ENCODE results near the gene PSTPIP2. TPM values are rescaled to one million over a fixed set of nuclear protein-coding genes. Genes with fewer than 3 reads are reported as not detected.
A peak's percentile ranks its signal among the peaks of the same experiment; 100 is the strongest.

Gene PSTPIP2
- total and polyA plus RNA-seq, 2 of the 13 experiments (the other 11 are each of a cell fraction or from before 2014, with no cell fraction given) = 0.25 to 0.27 TPM

DNA sequence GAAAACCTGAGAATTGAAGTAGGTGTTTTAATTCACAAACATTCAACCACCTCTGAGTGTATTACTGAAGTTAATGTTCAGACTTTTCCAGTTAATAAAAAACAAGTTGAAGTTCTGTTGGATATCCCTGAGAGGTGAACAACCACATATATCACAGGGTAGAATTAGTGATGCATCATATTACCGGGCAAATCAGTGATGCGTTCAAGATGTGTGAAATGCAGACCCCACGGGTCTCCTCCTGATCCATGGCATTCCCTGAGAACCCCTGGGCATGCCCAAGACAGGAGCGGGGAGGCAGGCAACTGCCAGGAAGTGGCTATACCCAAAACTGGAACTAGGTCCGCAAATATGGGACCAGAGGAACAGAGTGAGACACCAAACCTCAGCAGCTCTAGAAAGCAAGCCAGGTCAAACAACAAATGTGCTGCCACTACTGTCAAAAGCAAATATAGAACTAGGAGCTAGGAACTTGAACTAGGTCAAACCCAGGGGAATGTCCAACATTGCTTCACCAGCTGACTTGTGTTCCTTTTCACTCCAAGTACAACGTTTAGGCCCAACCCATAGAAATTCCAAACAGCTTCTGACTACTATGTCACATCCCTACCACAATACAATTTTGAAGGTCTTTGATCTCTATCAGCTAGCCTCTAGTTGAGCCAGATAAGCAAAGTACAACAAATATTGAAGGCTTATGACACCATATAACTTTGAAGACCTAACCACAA lies 20.2 kb downstream of the PSTPIP2 start (continued):
- TF ChIP-seq, protein P1, sequence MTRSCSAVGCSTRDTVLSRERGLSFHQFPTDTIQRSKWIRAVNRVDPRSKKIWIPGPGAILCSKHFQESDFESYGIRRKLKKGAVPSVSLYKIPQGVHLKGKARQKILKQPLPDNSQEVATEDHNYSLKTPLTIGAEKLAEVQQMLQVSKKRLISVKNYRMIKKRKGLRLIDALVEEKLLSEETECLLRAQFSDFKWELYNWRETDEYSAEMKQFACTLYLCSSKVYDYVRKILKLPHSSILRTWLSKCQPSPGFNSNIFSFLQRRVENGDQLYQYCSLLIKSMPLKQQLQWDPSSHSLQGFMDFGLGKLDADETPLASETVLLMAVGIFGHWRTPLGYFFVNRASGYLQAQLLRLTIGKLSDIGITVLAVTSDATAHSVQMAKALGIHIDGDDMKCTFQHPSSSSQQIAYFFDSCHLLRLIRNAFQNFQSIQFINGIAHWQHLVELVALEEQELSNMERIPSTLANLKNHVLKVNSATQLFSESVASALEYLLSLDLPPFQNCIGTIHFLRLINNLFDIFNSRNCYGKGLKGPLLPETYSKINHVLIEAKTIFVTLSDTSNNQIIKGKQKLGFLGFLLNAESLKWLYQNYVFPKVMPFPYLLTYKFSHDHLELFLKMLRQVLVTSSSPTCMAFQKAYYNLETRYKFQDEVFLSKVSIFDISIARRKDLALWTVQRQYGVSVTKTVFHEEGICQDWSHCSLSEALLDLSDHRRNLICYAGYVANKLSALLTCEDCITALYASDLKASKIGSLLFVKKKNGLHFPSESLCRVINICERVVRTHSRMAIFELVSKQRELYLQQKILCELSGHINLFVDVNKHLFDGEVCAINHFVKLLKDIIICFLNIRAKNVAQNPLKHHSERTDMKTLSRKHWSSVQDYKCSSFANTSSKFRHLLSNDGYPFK (CRISPR knock-in tag; IDR thresholded peaks at IDR 0.05; ENCODE audit: borderline replicate concordance) = no peak
- TF ChIP-seq MAFF (IDR thresholded peaks at IDR 0.05; ENCODE audit: low read depth, low read length) (0 out of 2 replicates have a peak, but pooled peaks have one; percentile 2), MATR3 (CRISPR knock-in tag; IDR thresholded peaks at IDR 0.05) (no peak), PAX8 (CRISPR knock-in tag; IDR thresholded peaks at IDR 0.05; ENCODE audit: borderline replicate concordance) (no peak), ZNF143 (CRISPR knock-in tag; IDR thresholded peaks at IDR 0.05) (no peak), CHCHD3 (CRISPR knock-in tag; IDR thresholded peaks at IDR 0.05) (no peak), MIXL1 (CRISPR knock-in tag; IDR thresholded peaks at IDR 0.05) (no peak; the same call in 1 of the 2 replicates), FOXA1 (IDR thresholded peaks at IDR 0.05) (no peak), FOXA1 (CRISPR knock-in tag; IDR thresholded peaks at IDR 0.05) (peak; percentile 84), HMG20B (CRISPR knock-in tag; conservative IDR thresholded peaks at IDR 0.05) (peak; percentile 93), ZNF180 (CRISPR knock-in tag; IDR thresholded peaks at IDR 0.05; ENCODE audit: borderline replicate concordance, low read depth) (no peak), GFI1 (CRISPR knock-in tag; IDR thresholded peaks at IDR 0.05; ENCODE audit: borderline replicate concordance) (peak; percentile 92), EEA1 (CRISPR knock-in tag; IDR thresholded peaks at IDR 0.05; ENCODE audit: borderline replicate concordance) (no peak), SETDB1 (CRISPR knock-in tag; IDR thresholded peaks at IDR 0.05; ENCODE audit: borderline replicate concordance) (no peak)
- TF ChIP-seq, protein P2, sequence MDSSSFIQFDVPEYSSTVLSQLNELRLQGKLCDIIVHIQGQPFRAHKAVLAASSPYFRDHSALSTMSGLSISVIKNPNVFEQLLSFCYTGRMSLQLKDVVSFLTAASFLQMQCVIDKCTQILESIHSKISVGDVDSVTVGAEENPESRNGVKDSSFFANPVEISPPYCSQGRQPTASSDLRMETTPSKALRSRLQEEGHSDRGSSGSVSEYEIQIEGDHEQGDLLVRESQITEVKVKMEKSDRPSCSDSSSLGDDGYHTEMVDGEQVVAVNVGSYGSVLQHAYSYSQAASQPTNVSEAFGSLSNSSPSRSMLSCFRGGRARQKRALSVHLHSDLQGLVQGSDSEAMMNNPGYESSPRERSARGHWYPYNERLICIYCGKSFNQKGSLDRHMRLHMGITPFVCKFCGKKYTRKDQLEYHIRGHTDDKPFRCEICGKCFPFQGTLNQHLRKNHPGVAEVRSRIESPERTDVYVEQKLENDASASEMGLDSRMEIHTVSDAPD (CRISPR knock-in tag; IDR thresholded peaks at IDR 0.05) = no peak
- TF ChIP-seq, protein P3, sequence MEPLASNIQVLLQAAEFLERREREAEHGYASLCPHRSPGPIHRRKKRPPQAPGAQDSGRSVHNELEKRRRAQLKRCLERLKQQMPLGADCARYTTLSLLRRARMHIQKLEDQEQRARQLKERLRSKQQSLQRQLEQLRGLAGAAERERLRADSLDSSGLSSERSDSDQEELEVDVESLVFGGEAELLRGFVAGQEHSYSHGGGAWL (CRISPR knock-in tag; IDR thresholded peaks at IDR 0.05) = no peak
- TF ChIP-seq, protein P4, sequence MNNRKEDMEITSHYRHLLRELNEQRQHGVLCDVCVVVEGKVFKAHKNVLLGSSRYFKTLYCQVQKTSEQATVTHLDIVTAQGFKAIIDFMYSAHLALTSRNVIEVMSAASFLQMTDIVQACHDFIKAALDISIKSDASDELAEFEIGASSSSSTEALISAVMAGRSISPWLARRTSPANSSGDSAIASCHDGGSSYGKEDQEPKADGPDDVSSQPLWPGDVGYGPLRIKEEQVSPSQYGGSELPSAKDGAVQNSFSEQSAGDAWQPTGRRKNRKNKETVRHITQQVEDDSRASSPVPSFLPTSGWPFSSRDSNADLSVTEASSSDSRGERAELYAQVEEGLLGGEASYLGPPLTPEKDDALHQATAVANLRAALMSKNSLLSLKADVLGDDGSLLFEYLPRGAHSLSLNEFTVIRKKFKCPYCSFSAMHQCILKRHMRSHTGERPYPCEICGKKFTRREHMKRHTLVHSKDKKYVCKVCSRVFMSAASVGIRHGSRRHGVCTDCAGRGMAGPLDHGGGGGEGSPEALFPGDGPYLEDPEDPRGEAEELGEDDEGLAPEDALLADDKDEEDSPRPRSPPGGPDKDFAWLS (CRISPR knock-in tag; IDR thresholded peaks at IDR 0.05; ENCODE audit: borderline replicate concordance) = no peak
- TF ChIP-seq, protein P5, sequence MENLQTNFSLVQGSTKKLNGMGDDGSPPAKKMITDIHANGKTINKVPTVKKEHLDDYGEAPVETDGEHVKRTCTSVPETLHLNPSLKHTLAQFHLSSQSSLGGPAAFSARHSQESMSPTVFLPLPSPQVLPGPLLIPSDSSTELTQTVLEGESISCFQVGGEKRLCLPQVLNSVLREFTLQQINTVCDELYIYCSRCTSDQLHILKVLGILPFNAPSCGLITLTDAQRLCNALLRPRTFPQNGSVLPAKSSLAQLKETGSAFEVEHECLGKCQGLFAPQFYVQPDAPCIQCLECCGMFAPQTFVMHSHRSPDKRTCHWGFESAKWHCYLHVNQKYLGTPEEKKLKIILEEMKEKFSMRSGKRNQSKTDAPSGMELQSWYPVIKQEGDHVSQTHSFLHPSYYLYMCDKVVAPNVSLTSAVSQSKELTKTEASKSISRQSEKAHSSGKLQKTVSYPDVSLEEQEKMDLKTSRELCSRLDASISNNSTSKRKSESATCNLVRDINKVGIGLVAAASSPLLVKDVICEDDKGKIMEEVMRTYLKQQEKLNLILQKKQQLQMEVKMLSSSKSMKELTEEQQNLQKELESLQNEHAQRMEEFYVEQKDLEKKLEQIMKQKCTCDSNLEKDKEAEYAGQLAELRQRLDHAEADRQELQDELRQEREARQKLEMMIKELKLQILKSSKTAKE (CRISPR knock-in tag; IDR thresholded peaks at IDR 0.05; ENCODE audit: borderline replicate concordance) = peak; percentile 78
- TF ChIP-seq, protein P6, sequence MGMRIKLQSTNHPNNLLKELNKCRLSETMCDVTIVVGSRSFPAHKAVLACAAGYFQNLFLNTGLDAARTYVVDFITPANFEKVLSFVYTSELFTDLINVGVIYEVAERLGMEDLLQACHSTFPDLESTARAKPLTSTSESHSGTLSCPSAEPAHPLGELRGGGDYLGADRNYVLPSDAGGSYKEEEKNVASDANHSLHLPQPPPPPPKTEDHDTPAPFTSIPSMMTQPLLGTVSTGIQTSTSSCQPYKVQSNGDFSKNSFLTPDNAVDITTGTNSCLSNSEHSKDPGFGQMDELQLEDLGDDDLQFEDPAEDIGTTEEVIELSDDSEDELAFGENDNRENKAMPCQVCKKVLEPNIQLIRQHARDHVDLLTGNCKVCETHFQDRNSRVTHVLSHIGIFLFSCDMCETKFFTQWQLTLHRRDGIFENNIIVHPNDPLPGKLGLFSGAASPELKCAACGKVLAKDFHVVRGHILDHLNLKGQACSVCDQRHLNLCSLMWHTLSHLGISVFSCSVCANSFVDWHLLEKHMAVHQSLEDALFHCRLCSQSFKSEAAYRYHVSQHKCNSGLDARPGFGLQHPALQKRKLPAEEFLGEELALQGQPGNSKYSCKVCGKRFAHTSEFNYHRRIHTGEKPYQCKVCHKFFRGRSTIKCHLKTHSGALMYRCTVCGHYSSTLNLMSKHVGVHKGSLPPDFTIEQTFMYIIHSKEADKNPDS (CRISPR knock-in tag; IDR thresholded peaks at IDR 0.05) = no peak

All from HepG2 (cell line).